OCI-LY1 (cell line): Measurements from ENCODE around the gene SEMA5A.

Experiments used
- H2AFZ ChIP-seq: fragments of 200-600 bp; sonication (generic), shearing (Covaris generic); 2 replicates; pipeline ENCODE4 v1.6.0; 2014; ENCODE audit warnings: antibody characterized with exemption, mild to moderate bottlenecking, low read length
- H3F3A ChIP-seq: fragments of 200-600 bp; sonication (generic), shearing (Covaris generic); 2 replicates; pipeline ENCODE4 v1.6.0; 2014; ENCODE audit warnings: mild to moderate bottlenecking, antibody characterized with exemption, low read length, moderate library complexity; ENCODE audit not compliant: insufficient read depth
- H3K27ac ChIP-seq: fragments of 200-600 bp; sonication (generic); 2 replicates; pipeline ENCODE4 v1.5.1; 2014; ENCODE audit warnings: low read length, mixed run types, mild to moderate bottlenecking, low read depth; ENCODE audit not compliant: poor library complexity, severe bottlenecking
- H3K27me3 ChIP-seq: fragments of 200-600 bp; sonication (generic); 2 replicates; pipeline ENCODE4 v1.6.0; 2014; ENCODE audit warnings: antibody characterized with exemption, mild to moderate bottlenecking, low read length, moderate library complexity; ENCODE audit not compliant: insufficient read depth
- H3K36me3 ChIP-seq: fragments of 200-600 bp; sonication (generic); 2 replicates; pipeline ENCODE4 v1.6.1; 2014; ENCODE audit warnings: mild to moderate bottlenecking, antibody characterized with exemption, low read length, moderate library complexity, mixed read lengths; ENCODE audit not compliant: insufficient read depth
- H3K4me1 ChIP-seq: fragments of 200-600 bp; sonication (generic); 2 replicates; pipeline ENCODE4 v1.5.1; 2014; ENCODE audit warnings: mild to moderate bottlenecking, low read length, moderate library complexity; ENCODE audit not compliant: insufficient read depth, severe bottlenecking
- H3K4me2 ChIP-seq: fragments of 200-600 bp; sonication (generic), shearing (Covaris generic); 2 replicates; pipeline ENCODE4 v1.6.1; 2014; ENCODE audit warnings: low read length
- H3K4me3 ChIP-seq: fragments of 200-600 bp; sonication (generic); 2 replicates; pipeline ENCODE4 v1.5.1; 2014; ENCODE audit warnings: low read length, low read depth, mild to moderate bottlenecking, mixed read lengths; ENCODE audit not compliant: poor library complexity, severe bottlenecking
- H3K79me2 ChIP-seq: fragments of 200-600 bp; shearing (Covaris generic); 2 replicates; pipeline ENCODE4 v1.6.1; 2016; ENCODE audit warnings: mixed run types, low read length, mixed read lengths; ENCODE audit not compliant: insufficient read depth
- H3K9ac ChIP-seq: fragments of 200-600 bp; sonication (generic), shearing (Covaris generic); 2 replicates; pipeline ENCODE4 v1.6.1; 2014; ENCODE audit warnings: mild to moderate bottlenecking, low read length, mixed read lengths
- H3K9me2 ChIP-seq: fragments of 200-600 bp; sonication (generic), shearing (Covaris generic); 2 replicates; pipeline ENCODE4 v1.6.1; 2014; ENCODE audit warnings: low read depth, mild to moderate bottlenecking, low read length, mixed read lengths
- H3K9me3 ChIP-seq: fragments of 200-600 bp; shearing (Covaris generic); 2 replicates; pipeline ENCODE4 v1.6.1; 2014; ENCODE audit warnings: low read length, mixed read lengths
- H4K20me1 ChIP-seq: fragments of 200-600 bp; sonication (generic), shearing (Covaris generic); 2 replicates; pipeline ENCODE4 v1.6.0; 2016; ENCODE audit warnings: mild to moderate bottlenecking, low read length; ENCODE audit not compliant: insufficient read depth
- EZH2 ChIP-seq: fragments of 200-600 bp; sonication (generic), shearing (Covaris generic); IDR thresholded peaks from 2 replicates; pipeline ENCODE4 v1.8.0; 2017; ENCODE audit warnings: borderline replicate concordance, mixed run types, mild to moderate bottlenecking, antibody characterized with exemption, low read length, moderate library complexity, mixed read lengths
- TF ChIP-seq, protein P1 (sequence below): fragments of 200-600 bp; sonication (generic), shearing (Covaris generic); IDR thresholded peaks from 2 replicates; pipeline ENCODE4 v1.5.1; 2017; ENCODE audit warnings: mild to moderate bottlenecking, antibody characterized with exemption, low read length, moderate library complexity, mixed read lengths

SEMA5A gene

DNA sequence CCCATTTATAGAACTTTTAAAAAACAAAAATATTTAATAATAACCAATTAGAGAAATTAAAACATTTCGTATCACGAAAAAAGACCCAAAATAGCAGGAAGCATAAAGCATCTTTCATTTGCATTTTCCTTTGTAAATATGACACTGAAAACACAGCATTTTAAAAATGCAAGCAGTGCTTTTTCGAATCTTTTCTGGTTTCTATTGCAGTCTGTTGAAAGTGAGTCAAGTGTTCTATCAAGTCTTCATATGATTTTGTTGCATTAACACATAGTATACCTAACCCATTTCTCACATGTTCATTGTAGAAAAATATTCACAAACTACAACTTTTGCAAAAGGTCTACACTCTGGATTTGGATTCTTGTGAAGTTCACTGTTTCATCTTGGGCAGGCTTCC is 198.8 kb downstream of the SEMA5A start:
- Histone ChIP-seq H3F3A (no peaks in the 10 kb centered on the region), H3K27me3 (no peaks in the 10 kb centered on the region)

DNA sequence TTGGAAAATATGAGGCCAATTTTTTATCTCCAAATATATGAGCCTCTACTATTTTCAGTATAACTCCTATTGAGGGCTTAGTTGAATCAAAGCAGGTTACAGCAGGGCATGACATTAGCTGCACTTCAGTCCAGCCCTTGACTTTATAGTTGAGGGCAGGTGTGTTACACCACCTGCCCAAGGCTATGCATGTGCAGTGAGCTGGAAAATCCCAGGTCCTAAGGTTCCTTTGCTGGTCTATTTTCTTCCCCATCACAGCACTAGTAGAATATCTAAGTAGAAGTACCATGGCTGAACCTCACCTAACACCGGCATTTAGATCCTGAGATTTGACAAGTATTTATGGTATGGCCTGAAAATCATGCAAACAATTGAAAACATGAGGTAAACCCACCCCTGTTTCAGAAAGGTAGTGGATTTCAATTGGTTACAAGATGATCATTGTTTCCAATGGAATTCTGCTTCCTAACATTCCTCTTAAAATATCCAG is 201.1 kb downstream of the SEMA5A start:
- Histone ChIP-seq H3K4me2 (no peak overlapping the region), H3K4me3 (no peak overlapping the region), H4K20me1 (no peaks in the 10 kb centered on the region), H3K9me2 (no peaks in the 10 kb centered on the region), H3K79me2 (no peaks in the 10 kb centered on the region), H3K9me3 (no peaks in the 10 kb centered on the region), H2AFZ (no peak overlapping the region), H3K27me3 (no peaks in the 10 kb centered on the region), H3K9ac (no peak overlapping the region), H3K36me3 (no peaks in the 10 kb centered on the region), H3K27ac (no peak overlapping the region), H3F3A (no peaks in the 10 kb centered on the region), H3K4me1 (no peaks in the 10 kb centered on the region)
- TF ChIP-seq, protein P1, sequence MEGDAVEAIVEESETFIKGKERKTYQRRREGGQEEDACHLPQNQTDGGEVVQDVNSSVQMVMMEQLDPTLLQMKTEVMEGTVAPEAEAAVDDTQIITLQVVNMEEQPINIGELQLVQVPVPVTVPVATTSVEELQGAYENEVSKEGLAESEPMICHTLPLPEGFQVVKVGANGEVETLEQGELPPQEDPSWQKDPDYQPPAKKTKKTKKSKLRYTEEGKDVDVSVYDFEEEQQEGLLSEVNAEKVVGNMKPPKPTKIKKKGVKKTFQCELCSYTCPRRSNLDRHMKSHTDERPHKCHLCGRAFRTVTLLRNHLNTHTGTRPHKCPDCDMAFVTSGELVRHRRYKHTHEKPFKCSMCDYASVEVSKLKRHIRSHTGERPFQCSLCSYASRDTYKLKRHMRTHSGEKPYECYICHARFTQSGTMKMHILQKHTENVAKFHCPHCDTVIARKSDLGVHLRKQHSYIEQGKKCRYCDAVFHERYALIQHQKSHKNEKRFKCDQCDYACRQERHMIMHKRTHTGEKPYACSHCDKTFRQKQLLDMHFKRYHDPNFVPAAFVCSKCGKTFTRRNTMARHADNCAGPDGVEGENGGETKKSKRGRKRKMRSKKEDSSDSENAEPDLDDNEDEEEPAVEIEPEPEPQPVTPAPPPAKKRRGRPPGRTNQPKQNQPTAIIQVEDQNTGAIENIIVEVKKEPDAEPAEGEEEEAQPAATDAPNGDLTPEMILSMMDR = no peak
- TF ChIP-seq EZH2 = no peak

More for the DNA sequence above, 198.8 kb downstream of the SEMA5A start:
- no peak overlapping the region for H3K4me3 ChIP-seq
- TF ChIP-seq, protein P1 = no peak
- TF ChIP-seq EZH2 = no peak
- no peak overlapping the region for H3K4me2 ChIP-seq
- no peaks in the 10 kb centered on the region for H3K9me2 ChIP-seq
- no peaks in the 10 kb centered on the region for H3K9me3 ChIP-seq
- no peaks in the 10 kb centered on the region for H3K79me2 ChIP-seq
- no peak overlapping the region for H3K9ac ChIP-seq
- H3K36me3 ChIP-seq = no peaks in the 10 kb centered on the region
- H3K4me1 ChIP-seq = no peaks in the 10 kb centered on the region
- H3K27ac ChIP-seq = no peak overlapping the region
- no peak overlapping the region for H2AFZ ChIP-seq
- no peaks in the 10 kb centered on the region for H4K20me1 ChIP-seq

DNA sequence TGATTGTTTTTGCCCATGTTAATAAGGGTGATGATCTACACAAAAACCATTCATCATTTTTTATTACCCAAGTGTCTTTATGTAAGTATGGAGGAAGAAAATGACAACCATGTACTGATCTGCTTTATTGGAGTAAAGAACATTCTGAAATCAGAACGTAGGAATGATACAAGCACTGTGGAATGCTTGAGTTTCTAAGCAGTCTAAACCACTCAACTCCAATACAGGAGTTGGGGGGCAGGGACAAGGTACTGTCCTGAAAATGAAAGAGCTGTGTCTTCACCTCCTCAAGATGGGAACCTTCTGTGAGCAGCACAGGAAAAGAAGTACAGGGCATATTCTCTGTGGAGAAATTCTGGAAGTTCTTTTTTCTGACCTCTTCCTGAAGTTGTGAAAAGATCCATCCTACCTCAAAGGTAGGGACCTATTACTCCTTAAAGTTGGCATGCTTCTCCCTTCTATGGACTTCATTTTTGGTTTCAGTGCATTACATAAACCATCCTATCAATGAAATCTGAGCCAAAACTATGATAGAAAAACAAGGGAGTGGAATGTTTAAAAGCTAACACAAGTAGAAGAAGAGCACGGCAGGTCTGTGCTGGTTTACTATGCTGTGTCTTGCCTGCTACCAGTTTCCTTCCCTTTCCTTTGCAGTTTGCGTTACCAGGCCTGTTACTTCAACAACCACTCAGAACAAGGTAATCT is 202.6 kb downstream of the SEMA5A start:
- H2AFZ ChIP-seq = no peak overlapping the region
- H3K36me3 ChIP-seq = no peaks in the 10 kb centered on the region
- no peak overlapping the region for H3K4me2 ChIP-seq
- TF ChIP-seq, protein P1 = no peak
- no peak for TF ChIP-seq EZH2
- no peaks in the 10 kb centered on the region for H3F3A ChIP-seq
- no peak overlapping the region for H3K9ac ChIP-seq
- H3K27ac ChIP-seq = no peak overlapping the region
- no peaks in the 10 kb centered on the region for H3K4me1 ChIP-seq
- no peaks in the 10 kb centered on the region for H3K9me3 ChIP-seq
- no peak overlapping the region for H3K4me3 ChIP-seq
- H4K20me1 ChIP-seq = no peaks in the 10 kb centered on the region
- no peaks in the 10 kb centered on the region for H3K27me3 ChIP-seq
- H3K9me2 ChIP-seq = no peaks in the 10 kb centered on the region
- H3K79me2 ChIP-seq = no peaks in the 10 kb centered on the region
